ENCODE measurements around the gene SLC39A3. TPM values are rescaled to one million over a fixed set of nuclear protein-coding genes. Genes with fewer than 3 reads are reported as not detected.

The SLC39A3 gene
- total RNA-seq, 1 experiment from 2014 or later: 39.1 TPM

DNA sequence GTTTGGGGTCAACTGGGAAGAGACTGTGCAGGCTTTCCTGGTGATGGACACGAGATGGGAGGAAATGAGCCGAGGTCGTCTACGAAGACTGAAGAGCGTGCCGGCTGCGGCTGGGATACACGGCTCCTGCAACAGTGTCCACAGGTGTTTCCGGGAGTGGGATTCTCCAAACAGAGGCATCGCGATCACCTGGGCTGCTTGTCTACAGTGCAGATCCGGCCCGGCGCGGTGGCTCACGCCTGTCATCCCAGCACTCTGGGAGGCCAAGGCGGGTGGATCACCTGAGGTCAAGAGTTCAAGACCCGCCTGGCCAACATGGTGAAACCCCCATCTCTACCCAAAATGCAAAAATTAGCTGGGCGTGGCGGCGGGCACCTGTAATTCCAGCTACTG is 11.6 kb upstream of the SLC39A3 start (continued):
- TF ChIP-seq TCF7L2 (IDR thresholded peaks at IDR 0.05; ENCODE audit: borderline replicate concordance, extremely low read depth, insufficient read depth, insufficient read length): no peak

DNA sequence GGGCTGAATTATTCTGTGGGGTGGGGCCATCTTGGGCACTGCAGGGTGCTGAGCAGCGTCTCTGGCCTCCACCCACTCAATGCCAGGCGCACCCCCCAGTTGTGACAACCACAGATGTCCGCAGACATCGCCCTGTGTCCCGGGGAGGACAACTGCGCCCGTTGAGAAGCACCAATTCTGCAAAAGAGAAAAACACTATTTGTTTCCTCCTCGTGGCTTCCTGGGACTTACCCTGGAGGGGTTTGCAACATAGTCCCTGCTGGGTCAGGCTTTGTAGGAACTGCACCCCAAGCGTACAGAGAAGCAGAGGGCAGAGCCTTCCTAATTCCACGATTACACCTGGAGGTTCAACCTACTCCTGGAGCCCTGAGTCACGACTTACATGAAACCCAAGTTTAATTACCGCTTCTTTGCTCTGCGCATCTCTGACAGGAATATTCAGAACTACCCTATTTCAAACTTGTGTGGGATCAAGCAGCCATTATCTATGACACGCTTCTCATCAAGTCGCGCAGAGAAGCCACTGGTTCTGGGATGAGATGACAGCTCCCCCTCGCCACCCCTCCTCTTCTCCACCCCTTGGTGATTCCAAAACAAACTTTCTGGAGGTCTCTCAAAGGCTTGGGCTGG is 11.1 kb upstream of the SLC39A3 start:
- Histone ChIP-seq H3K27me3 (ENCODE audit: insufficient read depth, low read length) (no peaks in the 10 kb centered on the region), H3K4me1 (ENCODE audit: control insufficient read depth in 1 of 2, insufficient read depth in 2 of 2, low read length in 2 of 2) (peaks cover 0 to 4% of the 10 kb centered on the region in 2 experiments; a peak in 3 of 4 replicates), H3K36me3 (ENCODE audit: control insufficient read depth in 1 of 2, insufficient read depth in 2 of 2, low read length in 2 of 2) (peaks cover 4 to 5% of the 10 kb centered on the region in 2 experiments; a peak in 2 of 4 replicates), H3K4me3 (replicated peaks in 1 of 2; ENCODE audit: low read depth in 1 of 2, low read length in 2 of 2) (no peak overlapping the region), H3K9me3 (ENCODE audit: control insufficient read depth in 1 of 2, insufficient read depth in 1 of 2, low read depth in 1 of 2, low read length in 2 of 2) (no peaks in the 10 kb centered on the region), H3K9me2 (ENCODE audit: insufficient read depth) (no peaks in the 10 kb centered on the region), H3K4me2 (ENCODE audit: low read length) (no peak overlapping the region), H3K9ac (ENCODE audit: low read length) (no peak overlapping the region), H3K27ac (ENCODE audit: low read depth, low read length) (no peak overlapping the region), H3K79me2 (ENCODE audit: insufficient read depth, low read length) (no peaks in the 10 kb centered on the region), H2AFZ (ENCODE audit: low read depth, low read length, poor library complexity, severe bottlenecking) (no peak overlapping the region), H4K20me1 (ENCODE audit: insufficient read depth) (no peaks in the 10 kb centered on the region)
- ChIA-PET POLR2A (no interaction called here), CTCF (interaction anchor here (3.6 kb wide), 1 partner anchor 102 kb away, joined by 52 read pairs; no protein-coding TSS in a partner anchor), RAD21 (ENCODE audit: low non-redundant PET in 1 of 2, low total read pairs in 2 of 2, uncharacterized antibody in 2 of 2, unreplicated experiment in 2 of 2) (interaction anchor here (2.2 to 2.4 kb wide), 2 partner anchors 102 to 103 kb away, joined by 14 to 16 read pairs; no protein-coding TSS in a partner anchor)
- DNase-seq (ENCODE audit: low read depth, low spot score): no peak
- TF ChIP-seq ZBTB33 (IDR thresholded peaks at IDR 0.05; ENCODE audit: extremely low read depth, insufficient replicate concordance, low read length) (no peak), JUND (IDR thresholded peaks at IDR 0.05) (no peak), SP1 (IDR thresholded peaks at IDR 0.05; ENCODE audit: low read depth) (no peak), EZH2 (IDR thresholded peaks at IDR 0.05) (no peak), ZFX (IDR thresholded peaks at IDR 0.05) (no peak), EZH2phosphoT487 (IDR thresholded peaks at IDR 0.05; ENCODE audit: borderline replicate concordance) (no peak), ATF3 (IDR thresholded peaks at IDR 0.05) (no peak), TCF7L2 (IDR thresholded peaks at IDR 0.05; ENCODE audit: borderline replicate concordance, extremely low read depth, insufficient read depth, insufficient read length) (no peak), MAX (IDR thresholded peaks at IDR 0.05) (no peak), CBX3 (IDR thresholded peaks at IDR 0.05; ENCODE audit: low read depth) (no peak), YY1 (IDR thresholded peaks at IDR 0.05; ENCODE audit: extremely low read depth, insufficient replicate concordance, low read depth, low read length) (no peak), REST (IDR thresholded peaks at IDR 0.05; ENCODE audit: low read depth) (no peak), ELF1 (IDR thresholded peaks at IDR 0.05; ENCODE audit: borderline replicate concordance, low read depth) (no peak)
- TF ChIP-seq, protein P1, sequence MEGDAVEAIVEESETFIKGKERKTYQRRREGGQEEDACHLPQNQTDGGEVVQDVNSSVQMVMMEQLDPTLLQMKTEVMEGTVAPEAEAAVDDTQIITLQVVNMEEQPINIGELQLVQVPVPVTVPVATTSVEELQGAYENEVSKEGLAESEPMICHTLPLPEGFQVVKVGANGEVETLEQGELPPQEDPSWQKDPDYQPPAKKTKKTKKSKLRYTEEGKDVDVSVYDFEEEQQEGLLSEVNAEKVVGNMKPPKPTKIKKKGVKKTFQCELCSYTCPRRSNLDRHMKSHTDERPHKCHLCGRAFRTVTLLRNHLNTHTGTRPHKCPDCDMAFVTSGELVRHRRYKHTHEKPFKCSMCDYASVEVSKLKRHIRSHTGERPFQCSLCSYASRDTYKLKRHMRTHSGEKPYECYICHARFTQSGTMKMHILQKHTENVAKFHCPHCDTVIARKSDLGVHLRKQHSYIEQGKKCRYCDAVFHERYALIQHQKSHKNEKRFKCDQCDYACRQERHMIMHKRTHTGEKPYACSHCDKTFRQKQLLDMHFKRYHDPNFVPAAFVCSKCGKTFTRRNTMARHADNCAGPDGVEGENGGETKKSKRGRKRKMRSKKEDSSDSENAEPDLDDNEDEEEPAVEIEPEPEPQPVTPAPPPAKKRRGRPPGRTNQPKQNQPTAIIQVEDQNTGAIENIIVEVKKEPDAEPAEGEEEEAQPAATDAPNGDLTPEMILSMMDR (IDR thresholded peaks at IDR 0.05 in 2 of 3, conservative IDR thresholded peaks at IDR 0.05 in 1 of 3; ENCODE audit: borderline replicate concordance in 1 of 3, insufficient read depth in 1 of 3, low read depth in 2 of 3, low read length in 2 of 3): no peak
- no TSS peak for BruUV-seq (replicated peaks)
- ATAC-seq: no peak
- intact Hi-C loops (cut with micrococcal nuclease): no loop called here

Data from HCT116 (cell line).